Measurements from ENCODE around the gene TCHHL1.
A peak's percentile ranks its signal among the peaks of the same experiment; 100 is the strongest.

TCHHL1 gene

GRCh38 chr1:152089014-152089674 is at the start of gene TCHHL1:
Gene TCHHL1, minus strand, starts transcription at chr1:152089064. Its CDS starts 921 bp downstream, at chr1:152088143.
- no peak for DNase-seq (ENCODE audit: low spot score)

DNA sequence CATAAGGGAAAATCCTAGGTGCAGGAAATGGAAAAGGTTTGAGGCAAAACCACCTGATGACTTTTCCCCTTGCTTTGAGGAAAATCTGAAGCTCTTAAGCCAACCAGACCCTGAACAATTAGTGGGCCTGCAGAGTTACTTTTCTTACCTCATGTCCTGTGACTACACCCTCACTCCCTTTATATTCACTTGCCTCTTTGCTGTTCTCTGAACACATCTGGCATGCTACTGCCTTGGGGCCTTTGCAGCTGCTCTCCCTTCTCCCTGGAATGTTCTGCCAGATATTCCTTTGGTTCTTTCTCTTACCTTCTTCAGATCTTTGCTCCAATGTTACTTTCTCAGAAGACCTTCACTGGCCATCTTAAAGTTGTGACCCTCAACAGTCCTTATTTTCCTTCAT is 48.4 kb upstream of the TCHHL1 start:
- no peak for DNase-seq (ENCODE audit: low spot score)

- no peak for DNase-seq (ENCODE audit: low spot score)
Observed at GRCh38 chr1:152130186-152130585, 41.3 kb upstream of the TCHHL1 start.

GRCh38 chr1:152127673-152128072 is 38.8 kb upstream of the TCHHL1 start:
- DNase-seq (ENCODE audit: low spot score), result no peak

GRCh38 chr1:152125834-152126443 is 37.1 kb upstream of the TCHHL1 start:
- no peak for DNase-seq (ENCODE audit: low spot score)

GRCh38 chr1:152118915-152119314 is 30.1 kb upstream of the TCHHL1 start:
- DNase-seq (ENCODE audit: low spot score), result no peak

GRCh38 chr1:152115344-152115743 is 26.5 kb upstream of the TCHHL1 start, which contains the start of gene TCHH:
Gene TCHH, minus strand, starts transcription at chr1:152115444. Its CDS starts 1,364 bp downstream, at chr1:152114080.
- no peak for DNase-seq (ENCODE audit: low spot score)

GRCh38 chr1:152112885-152113432 is 24.1 kb upstream of the TCHHL1 start:
- DNase-seq (ENCODE audit: low spot score), result no peak

DNA sequence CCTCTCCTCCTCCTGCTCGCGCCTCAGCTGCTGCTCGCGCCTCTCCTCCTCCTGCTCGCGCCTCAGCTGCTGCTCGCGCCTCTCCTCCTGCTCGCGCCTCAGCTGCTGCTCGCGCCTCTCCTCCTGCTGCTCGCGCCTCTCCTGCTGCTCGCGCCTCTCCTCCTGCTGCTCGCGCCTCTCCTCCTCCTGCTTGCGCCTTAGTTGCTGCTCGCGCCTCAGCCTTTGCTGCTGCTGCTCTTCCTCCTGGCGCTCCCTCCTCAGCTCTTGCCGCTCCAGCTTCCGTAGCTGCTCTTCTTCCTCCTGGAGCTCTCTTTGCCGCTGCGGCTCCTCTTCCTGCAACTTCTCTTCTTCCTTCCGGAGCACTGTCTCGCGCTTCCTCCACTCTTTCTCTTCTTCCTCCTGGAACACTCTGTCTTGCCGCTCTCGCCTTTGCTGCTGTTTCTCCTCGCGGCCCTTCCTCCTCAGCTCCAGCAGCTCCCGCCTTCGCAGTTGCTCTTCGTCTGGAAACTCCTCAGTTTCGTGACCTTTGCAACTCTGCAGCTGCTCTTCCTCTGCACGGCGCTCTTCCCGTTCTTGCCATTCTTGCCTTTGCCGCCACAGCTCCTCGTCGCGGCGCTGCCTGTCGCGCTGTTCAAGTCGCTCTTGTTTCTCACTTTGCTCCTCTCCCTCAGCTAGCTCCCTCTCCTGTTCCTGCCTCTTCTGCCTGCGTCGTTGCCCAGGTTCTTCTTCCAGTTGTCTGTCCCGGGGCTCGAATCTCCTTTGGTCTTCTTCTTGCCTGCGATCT is 23.4 kb upstream of the TCHHL1 start:
- peak; percentile 60 for DNase-seq (ENCODE audit: low spot score)

- DNase-seq (ENCODE audit: low spot score), result peak; percentile 71
Observed at GRCh38 chr1:152111515-152111968, 22.7 kb upstream of the TCHHL1 start.

- peak; percentile 67 for DNase-seq (ENCODE audit: low spot score)
Observed at GRCh38 chr1:152110860-152111514, 22.1 kb upstream of the TCHHL1 start.

- DNase-seq (ENCODE audit: low spot score), result no peak
Observed at GRCh38 chr1:152110365-152110859, 21.5 kb upstream of the TCHHL1 start.

GRCh38 chr1:152109998-152110294 is 21.1 kb upstream of the TCHHL1 start:
- DNase-seq (ENCODE audit: low spot score), result no peak

DNA sequence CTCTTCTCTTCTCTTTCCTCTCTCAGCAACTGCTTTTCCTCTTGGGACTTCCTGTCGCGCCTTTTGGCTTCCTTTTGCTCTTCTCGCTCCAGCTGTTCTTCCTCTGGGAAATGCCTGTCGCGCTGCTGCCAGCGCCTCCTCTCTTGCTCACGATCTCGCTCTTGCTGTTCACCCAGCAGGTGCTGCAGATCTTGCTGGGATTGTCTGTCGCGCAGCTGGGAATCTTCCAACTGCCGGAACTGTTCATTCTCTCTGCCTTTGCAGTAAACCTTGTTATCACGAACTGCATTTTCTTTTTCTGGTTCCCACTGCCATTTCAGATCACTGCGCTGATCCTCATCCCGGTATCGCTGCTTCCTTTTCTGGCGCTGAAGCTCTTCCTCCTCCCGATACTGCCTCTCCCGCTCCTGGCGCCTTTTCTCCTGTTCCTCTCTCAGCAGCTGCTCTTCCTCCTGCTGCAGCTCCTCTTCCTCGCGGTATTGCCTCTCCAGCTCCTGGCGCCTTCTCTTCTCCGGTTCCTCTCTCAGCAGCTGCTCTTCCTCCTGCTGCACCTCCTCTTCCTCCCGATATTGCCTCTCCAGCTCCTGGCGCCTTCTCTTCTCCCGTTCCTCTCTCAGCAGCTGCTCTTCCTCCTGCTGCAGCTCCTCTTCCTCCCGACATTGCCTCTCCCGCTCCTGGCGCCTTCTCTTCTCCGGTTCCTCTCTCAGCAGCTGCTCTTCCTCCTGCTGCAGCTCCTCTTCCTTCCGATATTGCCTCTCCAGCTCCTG is 20.6 kb upstream of the TCHHL1 start:
- peak; percentile 44 for DNase-seq (ENCODE audit: low spot score)

DNA sequence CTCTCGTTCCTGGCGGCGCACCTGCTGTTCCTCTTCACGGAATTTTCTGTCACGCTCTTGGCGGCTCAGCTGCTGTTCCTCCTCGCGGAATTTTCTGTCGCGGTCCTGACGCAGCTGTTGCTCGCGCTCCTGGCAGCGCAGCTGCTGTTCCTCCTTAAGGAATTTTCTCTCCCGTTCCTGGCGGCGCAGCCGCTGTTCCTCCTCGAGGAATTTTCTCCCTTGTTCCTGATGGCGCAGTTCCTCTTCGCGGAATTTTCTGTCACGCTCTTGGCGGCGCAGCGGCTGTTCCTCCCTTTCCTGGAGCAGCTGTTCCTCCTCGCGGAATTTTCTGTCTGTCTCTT is 20.0 kb upstream of the TCHHL1 start:
- no peak for DNase-seq (ENCODE audit: low spot score)

GRCh38 chr1:152107984-152108881 is 19.4 kb upstream of the TCHHL1 start:
- peak; percentile 48 for DNase-seq (ENCODE audit: low spot score)

DNA sequence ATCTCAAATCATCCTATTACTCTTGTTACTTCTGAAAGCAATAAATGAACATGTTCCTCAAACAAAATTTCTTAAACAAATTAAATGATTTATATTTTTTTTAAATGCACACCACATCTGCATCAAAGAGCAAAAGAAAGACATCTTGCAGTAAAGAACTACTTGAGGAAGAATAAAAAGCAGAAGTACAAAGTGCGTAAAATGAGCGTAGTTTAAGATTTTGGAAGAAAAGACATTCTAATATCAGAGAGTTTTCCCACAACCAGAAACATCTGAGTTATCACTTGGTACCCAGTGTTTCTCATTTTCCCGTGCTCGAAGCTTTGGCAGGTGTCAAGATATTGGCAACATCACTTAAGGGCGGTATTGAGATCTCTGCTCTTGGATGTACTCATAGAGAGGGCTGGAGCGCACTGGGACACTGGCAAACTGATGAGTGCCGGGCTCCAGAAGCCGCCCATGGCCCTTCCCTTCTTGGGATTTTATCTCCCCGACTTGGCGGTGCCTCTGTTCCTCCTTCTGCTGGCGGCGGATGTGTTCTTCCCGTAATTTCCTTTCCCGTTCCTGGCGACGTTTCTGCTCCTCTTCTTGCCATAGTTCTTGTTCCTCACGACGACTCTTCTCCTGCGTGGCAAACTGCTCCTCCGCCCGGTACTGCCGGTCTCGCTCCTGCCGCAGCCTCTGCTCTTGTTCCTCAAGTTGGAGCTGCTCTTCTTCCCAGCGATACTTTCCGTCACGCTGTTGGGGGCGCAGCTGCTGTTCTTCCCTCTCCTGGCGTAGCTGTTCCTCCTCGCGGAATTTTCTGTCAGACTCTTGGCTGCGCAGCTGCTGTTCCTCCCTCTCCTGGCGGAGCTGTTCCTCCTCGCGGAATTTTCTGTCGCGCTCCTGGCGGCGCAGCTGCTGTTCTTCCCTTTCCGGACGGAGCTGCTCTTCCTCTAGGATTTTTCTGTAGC is 18.4 kb upstream of the TCHHL1 start:
- no peak for DNase-seq (ENCODE audit: low spot score)

DNA sequence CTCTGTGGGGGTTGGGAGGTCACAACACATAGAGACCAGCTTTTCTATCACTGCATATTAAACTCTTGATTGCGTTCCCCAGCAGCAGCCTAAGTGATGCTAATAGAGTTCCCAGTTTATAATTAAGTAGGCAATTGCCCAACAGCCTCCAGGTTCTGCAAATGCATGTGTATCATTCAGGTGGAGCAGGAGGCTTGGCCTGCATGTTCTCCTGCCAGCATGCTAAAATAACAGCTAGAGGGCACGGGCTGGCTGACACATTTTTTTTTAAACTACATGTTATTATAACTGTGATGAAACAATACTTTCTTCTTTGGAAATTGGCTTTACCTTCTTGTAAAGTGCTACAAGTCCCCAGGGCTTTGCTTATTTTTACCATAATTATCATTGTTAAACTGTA is 16.0 kb upstream of the TCHHL1 start:
- DNase-seq (ENCODE audit: low spot score), result no peak

- no peak for DNase-seq (ENCODE audit: low spot score)
Observed at GRCh38 chr1:152096931-152097330, 8.1 kb upstream of the TCHHL1 start.

All from ecto neural progenitor cell (in vitro differentiated cells).